Peyer's patch (tissue), 4 donors: ENCODE data around the gene KRT12.

Experiments
- CTCF ChIP-seq, 6 experiments: fragments of 450-650 bp in 4 of 6; fragments of 200-600 bp in 2 of 6; sonication (generic) in 1 of 6; IDR thresholded peaks; one replicate each; pipeline ENCODE4 v1.5.1; 2017 to 2019; ENCODE audit warnings: antibody characterized with exemption in 6 of 6, mild to moderate bottlenecking in 3 of 6, moderate library complexity in 1 of 6
- POLR2A ChIP-seq, 2 donors: fragments of 450-650 bp; IDR thresholded peaks; one replicate each; pipeline ENCODE4 v1.5.1; 2017; ENCODE audit warnings: antibody characterized with exemption in 2 of 2, mild to moderate bottlenecking in 2 of 2, moderate library complexity in 2 of 2

GRCh38 chr17:40888196-40888720, 21.2 kb upstream of the KRT12 start:
- TF ChIP-seq POLR2A (IDR thresholded peaks at IDR 0.05) (no peak), CTCF (IDR thresholded peaks at IDR 0.05) (no peak)
